Stimulated activated effector memory CD8-positive, alpha-beta T cell treated with anti-CD3 and anti-CD28 coated beads, Interleukin-12 subunit alpha, Interleukin-12 subunit beta, amount 100 ng/mL, for 72 hours (primary cell): ENCODE data around the gene PSRC1.

Experiments
- ATAC-seq: fragments of 150-1000 bp; cut with Tn5 transposase; 2 replicates; pipeline ENCODE4 v1.10.0; 2021
- DNase-seq, 2 donors: peaks; one replicate each; pipeline ENCODE4 v3.0.0; 2021 to 2022; ENCODE audit warnings: low spot score in 2 of 2
- H3K27ac Mint-ChIP-seq: one replicate; pipeline ENCODE4 v1.8.0; 2022; ENCODE audit warnings: mild to moderate bottlenecking, mixed read lengths
- H3K36me3 Mint-ChIP-seq: one replicate; pipeline ENCODE4 v1.8.0; 2022; ENCODE audit warnings: mild to moderate bottlenecking, mixed read lengths
- H3K4me1 Mint-ChIP-seq: one replicate; pipeline ENCODE4 v1.8.0; 2022; ENCODE audit warnings: mixed read lengths
- H3K4me3 Mint-ChIP-seq: one replicate; pipeline ENCODE4 v1.8.0; 2022; ENCODE audit warnings: mild to moderate bottlenecking, mixed read lengths
- H3K9me3 Mint-ChIP-seq: one replicate; pipeline ENCODE4 v1.8.0; 2022; ENCODE audit warnings: mixed read lengths

The PSRC1 gene

GRCh38 chr1:109281680-109282496 lies 1.1 kb downstream of the PSRC1 start:
- DNase-seq, result no peak
- Mint-ChIP-seq H3K27ac (peak overlapping the region; percentile 92), H3K36me3 (peaks cover 17% of the 10 kb centered on the region), H3K4me1 (peaks cover 19% of the 10 kb centered on the region), H3K9me3 (no peaks in the 10 kb centered on the region), H3K4me3 (peak overlapping the region; percentile 94)
- no peak for ATAC-seq

DNA sequence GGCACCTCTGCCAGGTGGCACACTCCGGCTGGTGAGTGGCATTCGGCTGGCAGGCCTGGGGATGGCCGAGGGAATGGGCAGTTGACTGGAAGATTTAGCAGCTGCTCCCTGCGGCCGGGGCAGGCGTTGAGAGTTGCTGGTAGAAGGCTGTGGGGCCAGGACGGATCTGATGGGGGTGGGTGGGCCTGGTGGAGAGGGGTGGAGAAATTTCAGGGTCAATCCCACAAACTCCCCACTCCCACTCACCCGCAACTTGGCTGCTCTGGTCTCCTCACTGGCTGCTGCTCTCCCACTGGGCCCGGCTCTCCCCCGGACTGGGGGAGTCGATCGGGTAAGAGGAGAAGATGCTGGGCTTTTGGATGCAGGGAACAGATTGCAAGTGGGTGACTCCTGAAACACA lies 2.1 kb downstream of the PSRC1 start:
- no peak overlapping the region for H3K27ac Mint-ChIP-seq
- DNase-seq (no peak), ATAC-seq (no peak)
- no peak overlapping the region for H3K4me3 Mint-ChIP-seq
- H3K36me3 Mint-ChIP-seq, result peaks cover 17% of the 10 kb centered on the region
- H3K4me1 Mint-ChIP-seq, result peaks cover 20% of the 10 kb centered on the region
- H3K9me3 Mint-ChIP-seq, result no peaks in the 10 kb centered on the region

GRCh38 chr1:109279615-109280278 lies 3.2 kb downstream of the PSRC1 start:
- Mint-ChIP-seq H3K36me3 (peaks cover 17% of the 10 kb centered on the region), H3K4me3 (no peak overlapping the region), H3K9me3 (no peaks in the 10 kb centered on the region), H3K4me1 (peaks cover 20% of the 10 kb centered on the region), H3K27ac (peak overlapping the region; percentile 30)
- no peak for DNase-seq
- ATAC-seq, result no peak

GRCh38 chr1:109277434-109278204 lies 5.3 kb downstream of the PSRC1 start:
- Mint-ChIP-seq H3K27ac (peak overlapping the region; percentile 41), H3K4me1 (peaks cover 14% of the 10 kb centered on the region), H3K9me3 (no peaks in the 10 kb centered on the region), H3K36me3 (peaks cover 11% of the 10 kb centered on the region), H3K4me3 (no peak overlapping the region)
- DNase-seq, result peak; percentile 64 to 87
- peak; percentile 89 for ATAC-seq

DNA sequence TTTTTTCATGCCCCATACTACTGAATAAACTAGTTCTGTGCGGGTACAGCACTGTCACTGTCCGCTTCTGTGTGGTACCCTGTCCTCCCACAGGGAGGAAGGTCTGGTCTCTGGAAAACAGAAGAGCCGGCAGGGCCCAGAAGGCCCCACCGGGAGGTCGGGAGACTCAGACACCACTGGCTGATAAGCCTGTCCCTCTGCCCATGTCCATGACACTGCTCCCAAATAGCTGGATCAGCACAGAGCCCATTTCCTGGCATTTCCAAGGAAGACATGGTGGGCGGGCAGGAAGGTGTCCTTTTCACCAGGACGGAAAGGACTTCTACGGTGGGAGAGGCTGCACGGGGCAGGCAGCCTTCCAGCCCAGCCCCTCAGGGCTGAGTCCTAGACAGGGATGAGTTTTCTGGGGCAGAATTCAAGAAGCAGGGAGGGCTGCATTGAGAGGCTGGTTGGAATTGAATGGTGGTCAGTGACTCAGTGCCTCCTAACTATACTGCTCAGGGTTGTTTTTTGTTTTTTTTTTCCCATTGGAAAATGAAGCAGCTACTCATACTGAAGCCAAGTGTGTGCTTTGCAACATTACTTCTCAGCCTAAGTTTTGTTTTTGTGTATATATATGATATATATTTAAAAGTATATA lies 7.1 kb downstream of the PSRC1 start:
- Mint-ChIP-seq H3K4me1 (peaks cover 6% of the 10 kb centered on the region), H3K9me3 (no peaks in the 10 kb centered on the region), H3K4me3 (no peak overlapping the region), H3K27ac (no peak overlapping the region), H3K36me3 (peaks cover 11% of the 10 kb centered on the region)
- no peak for ATAC-seq
- DNase-seq, result no peak

- Mint-ChIP-seq H3K27ac (no peak overlapping the region), H3K4me3 (no peak overlapping the region), H3K9me3 (no peaks in the 10 kb centered on the region), H3K36me3 (peaks cover 10% of the 10 kb centered on the region), H3K4me1 (peaks cover 6% of the 10 kb centered on the region)
- no peak for ATAC-seq
- DNase-seq, result no peak
Measured at GRCh38 chr1:109274533-109275476, 8.1 kb downstream of the PSRC1 start.

DNA sequence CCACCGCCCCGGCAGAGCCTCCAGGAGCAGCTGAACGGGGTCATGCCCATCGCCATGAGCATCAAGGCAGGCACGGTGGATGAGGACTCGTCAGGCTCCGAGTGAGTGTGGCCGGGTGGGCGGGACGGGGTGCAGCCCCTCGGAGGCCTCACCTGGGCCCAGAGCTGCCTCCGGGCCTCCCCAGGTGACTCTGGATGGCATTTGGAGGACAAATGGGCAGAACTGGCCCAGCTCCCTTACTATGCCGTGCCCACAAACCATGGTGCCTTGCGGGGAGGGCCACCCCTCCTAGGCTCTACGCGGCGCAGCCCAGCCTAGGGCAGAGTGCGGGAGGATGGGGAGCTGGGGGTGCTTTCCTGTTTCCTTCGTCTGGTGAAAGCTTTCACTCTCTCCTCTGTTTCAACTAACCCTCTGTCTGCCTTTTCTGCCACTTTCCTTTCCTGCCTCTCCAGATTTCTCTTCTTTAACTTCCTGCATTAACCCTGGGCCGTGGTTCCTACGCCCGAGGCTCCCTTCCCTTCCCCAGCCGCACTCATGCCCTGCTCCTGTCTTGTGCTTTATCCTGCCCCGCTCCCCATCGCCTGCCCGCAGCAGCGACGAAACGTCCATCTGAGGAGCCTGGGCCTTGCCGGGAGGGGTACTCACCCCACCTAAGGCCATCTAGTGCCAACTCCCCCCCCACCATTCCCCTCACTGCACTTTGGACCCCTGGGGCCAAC lies 9.2 kb downstream of the PSRC1 start:
- H3K36me3 Mint-ChIP-seq, result no peaks in the 10 kb centered on the region
- no peak for ATAC-seq
- H3K4me3 Mint-ChIP-seq, result no peak overlapping the region

DNA sequence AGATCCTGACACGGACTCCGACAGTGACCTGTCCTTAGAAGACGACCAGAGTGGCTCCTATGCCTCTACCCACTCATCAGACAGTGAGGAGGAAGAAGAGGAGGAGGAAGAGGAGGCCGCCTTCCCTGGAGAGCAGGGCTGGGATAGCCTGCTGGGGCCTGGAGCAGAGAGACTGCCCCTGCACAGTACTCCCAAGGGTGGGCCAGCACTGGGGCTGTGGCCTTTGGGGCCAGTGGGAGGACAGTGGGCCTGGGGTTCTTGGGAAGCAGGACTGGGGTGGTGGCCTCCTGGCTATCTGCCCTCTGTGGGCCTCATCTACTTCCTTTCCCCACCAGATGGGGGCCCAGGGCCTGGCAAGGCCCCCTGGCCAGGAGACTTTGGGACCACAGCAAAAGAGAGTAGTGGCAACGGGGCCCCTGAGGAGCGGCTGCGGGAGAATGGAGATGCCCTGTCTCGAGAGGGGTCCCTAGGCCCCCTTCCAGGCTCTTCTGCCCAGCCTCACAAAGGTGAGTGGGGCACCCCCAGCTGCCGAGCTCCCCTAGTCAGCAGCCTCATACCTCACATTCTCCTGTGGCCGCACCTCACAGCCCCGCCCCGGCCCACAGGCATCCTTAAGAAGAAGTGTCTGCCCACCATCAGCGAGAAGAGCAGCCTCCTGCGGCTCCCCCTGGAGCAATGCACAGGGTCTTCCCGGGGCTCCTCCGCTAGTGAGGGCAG lies 10.0 kb downstream of the PSRC1 start:
- Mint-ChIP-seq H3K9me3 (no peaks in the 10 kb centered on the region), H3K4me3 (no peak overlapping the region), H3K36me3 (no peaks in the 10 kb centered on the region), H3K27ac (no peak overlapping the region), H3K4me1 (peaks cover 6% of the 10 kb centered on the region)
- DNase-seq (no peak), ATAC-seq (no peak)

More for the DNA sequence above, 9.2 kb downstream of the PSRC1 start:
- no peaks in the 10 kb centered on the region for H3K9me3 Mint-ChIP-seq
- H3K27ac Mint-ChIP-seq, result no peak overlapping the region
- no peak for DNase-seq
- H3K4me1 Mint-ChIP-seq, result peaks cover 6% of the 10 kb centered on the region

GRCh38 chr1:109272021-109272799 lies 10.7 kb downstream of the PSRC1 start:
- Mint-ChIP-seq H3K9me3 (no peaks in the 10 kb centered on the region), H3K27ac (no peak overlapping the region), H3K4me3 (no peak overlapping the region), H3K4me1 (peaks cover 4% of the 10 kb centered on the region), H3K36me3 (no peaks in the 10 kb centered on the region)
- DNase-seq (no peak), ATAC-seq (no peak)

DNA sequence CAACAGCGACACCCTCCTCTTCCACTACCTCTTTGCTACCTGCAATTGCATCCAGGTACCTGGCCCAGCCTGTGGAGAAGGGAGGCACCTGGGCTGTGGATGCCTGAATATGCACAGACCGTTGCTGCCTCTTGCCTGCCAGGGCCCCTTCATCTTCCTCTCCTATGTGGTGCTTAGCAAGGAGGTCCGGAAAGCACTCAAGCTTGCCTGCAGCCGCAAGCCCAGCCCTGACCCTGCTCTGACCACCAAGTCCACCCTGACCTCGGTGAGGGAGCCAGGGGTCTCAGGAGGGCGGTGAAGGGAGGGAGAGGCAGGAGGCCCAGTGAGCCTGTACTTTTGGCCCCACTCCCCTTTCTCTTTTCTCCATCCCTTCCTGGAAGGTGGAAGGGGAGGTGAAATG lies 11.5 kb downstream of the PSRC1 start:
- Mint-ChIP-seq H3K9me3 (no peaks in the 10 kb centered on the region), H3K4me3 (no peak overlapping the region)
- no peak for ATAC-seq

GRCh38 chr1:109270623-109271317 lies 12.2 kb downstream of the PSRC1 start:
- Mint-ChIP-seq H3K4me1 (no peaks in the 10 kb centered on the region), H3K36me3 (no peaks in the 10 kb centered on the region), H3K9me3 (no peaks in the 10 kb centered on the region), H3K4me3 (no peak overlapping the region), H3K27ac (peak overlapping the region; percentile 70)
- ATAC-seq (no peak), DNase-seq (no peak)

More for the DNA sequence above, 11.5 kb downstream of the PSRC1 start:
- DNase-seq, result no peak
- Mint-ChIP-seq H3K4me1 (no peaks in the 10 kb centered on the region), H3K36me3 (no peaks in the 10 kb centered on the region), H3K27ac (peak overlapping the region; percentile 70)

DNA sequence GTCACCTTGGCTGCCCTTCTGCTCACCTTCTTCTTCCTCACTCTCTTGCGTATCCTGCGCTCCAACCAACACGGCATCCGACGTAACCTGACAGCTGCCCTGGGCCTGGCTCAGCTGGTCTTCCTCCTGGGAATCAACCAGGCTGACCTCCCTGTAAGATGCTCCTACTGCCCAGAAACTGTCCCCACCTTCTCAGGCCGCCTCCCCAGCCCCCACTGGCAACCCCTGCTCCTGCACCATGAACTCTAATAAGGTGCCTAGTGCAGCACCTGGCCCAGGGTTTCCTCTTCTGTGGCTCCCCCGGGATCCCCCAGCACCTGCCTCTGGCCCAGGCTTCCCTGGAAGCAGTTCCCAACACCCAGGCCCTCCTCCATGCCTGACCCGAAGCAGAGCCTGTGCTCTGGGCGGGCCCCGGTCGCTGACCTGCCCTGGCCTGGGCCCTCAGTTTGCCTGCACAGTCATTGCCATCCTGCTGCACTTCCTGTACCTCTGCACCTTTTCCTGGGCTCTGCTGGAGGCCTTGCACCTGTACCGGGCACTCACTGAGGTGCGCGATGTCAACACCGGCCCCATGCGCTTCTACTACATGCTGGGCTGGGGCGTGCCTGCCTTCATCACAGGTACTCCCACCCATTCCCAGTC lies 12.8 kb downstream of the PSRC1 start:
- ATAC-seq, result no peak
- H3K36me3 Mint-ChIP-seq, result no peaks in the 10 kb centered on the region
- H3K4me3 Mint-ChIP-seq, result no peak overlapping the region
- DNase-seq, result no peak
- no peaks in the 10 kb centered on the region for H3K4me1 Mint-ChIP-seq
- H3K9me3 Mint-ChIP-seq, result no peaks in the 10 kb centered on the region
- H3K27ac Mint-ChIP-seq, result peak overlapping the region; percentile 70
